Natural killer cell (primary cell): ENCODE measurements around the gene SELENON. TPM values are rescaled to one million over a fixed set of nuclear protein-coding genes. Genes with fewer than 3 reads are reported as not detected.

Experiments
- ATAC-seq, 3 donors: fragments of 150-1000 bp in 2 of 3; fragments of 200-7000 bp in 1 of 3; cut with Tn5 transposase; 1 replicate in 1 of 3; 2 replicates in 2 of 3; pipeline ENCODE4 v1.10.0; 2021; ENCODE audit warnings: mild to moderate bottlenecking in 2 of 3, moderate library complexity in 2 of 3
- DNase-seq, 2 donors: peaks; one replicate each; pipeline versions ENCODE4 v3.0.0 to v3.0.0-alpha.2; 2013 to 2021; ENCODE audit warnings: mixed read lengths in 1 of 2
- H3K27ac ChIP-seq: one replicate; pipeline ENCODE4 v1.5.1; 2013; ENCODE audit warnings: mild to moderate bottlenecking, low read length
- H3K27me3 ChIP-seq: one replicate; pipeline ENCODE4 v1.6.1; 2013; ENCODE audit warnings: low read length; ENCODE audit not compliant: control insufficient read depth, insufficient read depth
- H3K36me3 ChIP-seq: one replicate; pipeline ENCODE4 v1.6.1; 2013; ENCODE audit warnings: low read length; ENCODE audit not compliant: control insufficient read depth, insufficient read depth
- H3K4me1 ChIP-seq: one replicate; pipeline ENCODE4 v1.6.1; 2013; ENCODE audit warnings: low read length; ENCODE audit not compliant: control insufficient read depth, insufficient read depth
- H3K4me3 ChIP-seq: one replicate; pipeline ENCODE4 v1.5.1; 2013; ENCODE audit warnings: low read length
- H3K9me3 ChIP-seq: one replicate; pipeline ENCODE4 v1.6.1; 2013; ENCODE audit warnings: low read length; ENCODE audit not compliant: control insufficient read depth, insufficient read depth
- H3K27ac Mint-ChIP-seq, 2 donors: one replicate each; pipeline ENCODE4 v1.8.0; 2022; ENCODE audit warnings: mild to moderate bottlenecking in 2 of 2, mixed read lengths in 2 of 2, moderate library complexity in 1 of 2
- H3K27me3 Mint-ChIP-seq, 2 donors: one replicate each; pipeline ENCODE4 v1.8.0; 2022; ENCODE audit warnings: low read depth in 2 of 2, mixed read lengths in 2 of 2
- H3K36me3 Mint-ChIP-seq: one replicate; pipeline ENCODE4 v1.8.0; 2022; ENCODE audit warnings: mixed read lengths
- H3K4me1 Mint-ChIP-seq, 2 donors: one replicate each; pipeline ENCODE4 v1.8.0; 2022; ENCODE audit warnings: mixed read lengths in 2 of 2
- H3K4me3 Mint-ChIP-seq: one replicate; pipeline ENCODE4 v1.8.0; 2022; ENCODE audit warnings: mild to moderate bottlenecking, moderate library complexity, mixed read lengths
- H3K9me3 Mint-ChIP-seq, 2 donors: one replicate each; pipeline ENCODE4 v1.8.0; 2022; ENCODE audit warnings: mixed read lengths in 2 of 2
- CTCF ChIP-seq: fragments of 200-600 bp; IDR thresholded peaks from one replicate; pipeline ENCODE4 v1.8.0; 2022; ENCODE audit warnings: antibody characterized with exemption
- WGBS: methylation state at CpG from one replicate; pipeline ENCODE4 v1.1.7; 2013; ENCODE audit warnings: missing lambda C conversion rate; ENCODE audit not compliant: insufficient coverage; 5-methylcytosine and 5-hydroxymethylcytosine counted together
- intact Hi-C: fragments of 100-400 bp; cut with micrococcal nuclease; formaldehyde crosslinking; loops from one replicate; pipeline ENCODE4 v1.14.2; 2022
- total RNA-seq, 4 donors: library from RNA; stranded (reverse); fragments of 120-200 nt in 1 of 4; gene quantifications; one replicate each; pipeline versions ENCODE4 v1.2.3 to v1.2.4, GENCODE V29; 2013 to 2022

SELENON gene
- 10 to 100 TPM in 2 of 3 donors, 1 to 10 TPM in 1; 9.7 to 16.4 (median 11.1) TPM for total RNA-seq
- 6.0 TPM for total RNA-seq (2013)

GRCh38 chr1:25799935-25800702 is at the start of gene SELENON:
Gene SELENON (plus strand): TSS chr1:25800193. CDS start chr1:25800231, 38 bp downstream.
- Mint-ChIP-seq H3K9me3 (no peaks in the 10 kb centered on the region), H3K36me3 (no peaks in the 10 kb centered on the region), H3K27ac (peak within 1 kb of the TSS in 1 of 2 donors; percentile 68), H3K27me3 (peaks cover 0 to 3% of the 10 kb centered on the region in 2 donors), H3K4me1 (peaks cover 14 to 30% of the 10 kb centered on the region in 2 donors), H3K4me3 (peak within 1 kb of the TSS; percentile 86)
- Histone ChIP-seq H3K27me3 (no peaks in the 10 kb centered on the region), H3K4me3 (peak within 1 kb of the TSS; percentile 43), H3K27ac (peak within 1 kb of the TSS; percentile 33), H3K36me3 (no peaks in the 10 kb centered on the region), H3K4me1 (peaks cover 36% of the 10 kb centered on the region), H3K9me3 (no peaks in the 10 kb centered on the region)
- ATAC-seq (peak; percentile 67 to 74 (median 74)), DNase-seq (peak in 1 of 2 donors; percentile 60)
- WGBS: under 1% methylated on average over 91 of the region's 91 CpGs
- no peak for TF ChIP-seq CTCF
- intact Hi-C loops: loop anchor here (10.0 kb wide), 1 partner anchor 185 kb away; the partner anchor contains the start of gene MAN1C1

- intact Hi-C loops: no loop called here
- no peak overlapping the region for H3K27ac Mint-ChIP-seq
- H3K36me3 ChIP-seq: no peaks in the 10 kb centered on the region
- H3K9me3 ChIP-seq: no peaks in the 10 kb centered on the region
- WGBS: 79% methylated on average over 6 of the region's 6 CpGs
- no peaks in the 10 kb centered on the region for H3K9me3 Mint-ChIP-seq
- DNase-seq (no peak), ATAC-seq (no peak)
- no peak overlapping the region for H3K27ac ChIP-seq
- no peak overlapping the region for H3K4me3 Mint-ChIP-seq
- no peaks in the 10 kb centered on the region for H3K27me3 Mint-ChIP-seq
- no peaks in the 10 kb centered on the region for H3K27me3 ChIP-seq
- no peak overlapping the region for H3K4me3 ChIP-seq
- no peak for TF ChIP-seq CTCF
- no peaks in the 10 kb centered on the region for H3K36me3 Mint-ChIP-seq
- H3K4me1 Mint-ChIP-seq: peaks cover 0 to 2% of the 10 kb centered on the region in 2 donors
- no peaks in the 10 kb centered on the region for H3K4me1 ChIP-seq
Measured at GRCh38 chr1:25750923-25751605, 48.9 kb upstream of the SELENON start.

GRCh38 chr1:25754470-25755181 is 45.4 kb upstream of the SELENON start:
- Histone ChIP-seq H3K27ac (no peak overlapping the region), H3K4me3 (no peak overlapping the region), H3K27me3 (no peaks in the 10 kb centered on the region), H3K4me1 (no peaks in the 10 kb centered on the region), H3K36me3 (no peaks in the 10 kb centered on the region), H3K9me3 (no peaks in the 10 kb centered on the region)
- TF ChIP-seq CTCF: no peak
- 54% methylated on average over 17 of the region's 17 CpGs for WGBS
- intact Hi-C loops: no loop called here
- no peak overlapping the region for H3K27ac Mint-ChIP-seq
- no peaks in the 10 kb centered on the region for H3K9me3 Mint-ChIP-seq
- peaks cover 0 to 4% of the 10 kb centered on the region in 2 donors for H3K4me1 Mint-ChIP-seq
- DNase-seq (peak in 1 of 2 donors; percentile 69), ATAC-seq (no peak)
- H3K4me3 Mint-ChIP-seq: no peak overlapping the region
- no peaks in the 10 kb centered on the region for H3K36me3 Mint-ChIP-seq
- H3K27me3 Mint-ChIP-seq: no peaks in the 10 kb centered on the region
